Heart left ventricle (tissue), 16 donors: ENCODE measurements around the gene SYCN. TPM values are rescaled to one million over a fixed set of nuclear protein-coding genes. Genes with fewer than 3 reads are reported as not detected.

Experiments used
- ATAC-seq, 4 donors: fragments of 200-7000 bp; cut with Tn5 transposase; one replicate each; pipeline ENCODE4 v1.9.1; 2020 to 2022; ENCODE audit warnings: moderate library complexity in 4 of 4, mild to moderate bottlenecking in 3 of 4, moderate number of reproducible peaks in 1 of 4
- DNase-seq, 5 donors: peaks; one replicate each; pipeline ENCODE4 v3.0.0-alpha.2; 2020
- H3K27ac ChIP-seq, 12 donors: fragments of 200-600 bp; sonication (generic) in 4 of 12; one replicate each; pipeline versions ENCODE4 v1.5.0 to v1.8.0; 2016 to 2022; ENCODE audit warnings: mild to moderate bottlenecking in 2 of 12
- H3K27me3 ChIP-seq, 9 donors: fragments of 200-600 bp; sonication (generic) in 2 of 9; one replicate each; pipeline versions ENCODE4 v1.5.1 to v1.8.0; 2016 to 2022; ENCODE audit warnings: mild to moderate bottlenecking in 3 of 9
- H3K36me3 ChIP-seq, 9 donors: fragments of 200-600 bp; sonication (generic) in 2 of 9; one replicate each; pipeline versions ENCODE4 v1.5.0 to v1.8.0; 2018 to 2022; ENCODE audit warnings: mild to moderate bottlenecking in 2 of 9
- H3K4me1 ChIP-seq, 12 donors: fragments of 200-600 bp; sonication (generic) in 4 of 12; one replicate each; pipeline versions ENCODE4 v1.5.0 to v1.8.0; 2016 to 2022; ENCODE audit warnings: mild to moderate bottlenecking in 3 of 12
- H3K4me3 ChIP-seq, 12 donors: fragments of 200-600 bp; sonication (generic) in 4 of 12; one replicate each; pipeline versions ENCODE4 v1.5.0 to v1.8.0; 2017 to 2022; ENCODE audit warnings: mild to moderate bottlenecking in 9 of 12, moderate library complexity in 4 of 12
- H3K9me3 ChIP-seq, 12 donors: fragments of 200-600 bp; sonication (generic) in 4 of 12; one replicate each; pipeline versions ENCODE4 v1.5.0 to v1.8.0; 2016 to 2022; ENCODE audit warnings: mild to moderate bottlenecking in 1 of 12
- CTCF ChIP-seq, 12 donors: fragments of 200-600 bp; sonication (generic) in 4 of 12; IDR thresholded peaks; one replicate each; pipeline versions ENCODE4 v1.5.0 to v1.8.0; 2018 to 2022; ENCODE audit warnings: antibody characterized with exemption in 12 of 12, mild to moderate bottlenecking in 5 of 12
- POLR2A ChIP-seq, 2 donors: fragments of 450-650 bp; IDR thresholded peaks; one replicate each; pipeline ENCODE4 v1.6.1; 2017; ENCODE audit warnings: antibody characterized with exemption in 2 of 2, mild to moderate bottlenecking in 2 of 2, moderate library complexity in 2 of 2
- WGBS, 4 donors: extraction: QIAGEN DNeasy Blood & Tissue Kit in 2 of 4; methylation state at CpG; one replicate each; pipeline versions ENCODE4 v1.1.5 to v1.1.7; 2013 to 2018; 5-methylcytosine and 5-hydroxymethylcytosine counted together
- intact Hi-C, 10 donors: fragments of 100-400 bp; cut with DNase I; formaldehyde crosslinking; loops; one replicate each; pipeline versions ENCODE4 v1.11.1 to v1.14.2; 2022
- polyA plus RNA-seq, 2 donors: library from polyadenylated mRNA; stranded (reverse); fragments of 200-250 nt; gene quantifications; one replicate each; pipeline ENCODE4 v1.2.3, GENCODE V29; 2013
- total RNA-seq, 9 donors: library from RNA; depleted of rRNA in 2 of 9; stranded (reverse); fragments of >200 nt in 2 of 9; fragmentation: NEBNext Ultra II Directional in 3 of 9; extraction: Animal tissue kit (Norgen Biotek cat#: 25700) in 3 of 9; gene quantifications; one replicate each; pipeline versions ENCODE4 v1.1.0 to v1.2.4, GENCODE V29; 2016 to 2023
- donor health status: ischemic (EF 13 %, LVEDD 7.1; RV severe dilation, severe dysfunction).
- donor health status: healthy with polysubstance abuse.
- donor health status: DM: no; HTN: yes; CAD: no.
- donor health status: DM: no; HTN: no; CAD: no.
- donor health status: ischemic (EF 25% LVEDD 6.9; RV normal size, moderate dysfunction).
- donor health status: ischemic (EF 25% LVEDD 5.7; RV mildly dilated, moderate dysfunction).
- donor health status: healthy.
- donor health status: DM: yes; HTN: yes; CAD: no.
- donor health status: ischemic (EF 35%, LVEDD 5.7; RV mildly dilated, moderate dysfunction).
- donor health status: nonischemic (EF 11% LVEDD 7.7; RV severe dilation, severe dysfunction).
- donor health status: DM: yes; HTN: yes; CAD: no.
- donor health status: PGD.
- donor health status: ischemic (EF 29% LVEDD 5.4; RV normal size, mild dysfunction).
- donor health status: nonischemic (EF 23%, LVEDD 6.1; RV moderate dilation, normal function).

Gene SYCN
- total and polyA plus RNA-seq, 11 donors: 0.77 TPM; not detected in 10

GRCh38 chr19:39200066-39200802, 3.8 kb downstream of the SYCN start:
- Histone ChIP-seq H3K4me3 (no peak overlapping the region), H3K4me1 (peaks cover 0 to 9% (median 0%) of the 10 kb centered on the region in 12 donors), H3K27ac (no peak overlapping the region), H3K9me3 (no peaks in the 10 kb centered on the region), H3K36me3 (no peaks in the 10 kb centered on the region), H3K27me3 (peaks cover 23 to 99% (median 85%) of the 10 kb centered on the region in 9 donors)
- DNase-seq (no peak), ATAC-seq (no peak)
- 79 to 89% (median 84%) methylated on average over 8 to 32 of the region's 32 CpGs for WGBS, 4 donors
- intact Hi-C loops: loop anchor here in 2 of 10 donors (10.0 kb wide), 1 partner anchor 115 kb away; no protein-coding TSS in a partner anchor
- TF ChIP-seq CTCF (IDR thresholded peaks at IDR 0.05): no peak
- TF ChIP-seq POLR2A (IDR thresholded peaks at IDR 0.05): no peak

GRCh38 chr19:39199025-39199424, 5.0 kb downstream of the SYCN start:
- DNase-seq (peak in 1 of 5 donors; percentile 38), ATAC-seq (peak in 3 of 4 donors; percentile 34 to 66 (median 63))
- H3K27me3 ChIP-seq: peaks cover 25 to 99% (median 79%) of the 10 kb centered on the region in 9 donors
- H3K4me1 ChIP-seq: peaks cover 0 to 9% (median 0%) of the 10 kb centered on the region in 12 donors
- H3K9me3 ChIP-seq: no peaks in the 10 kb centered on the region
- H3K4me3 ChIP-seq: no peak overlapping the region
- intact Hi-C loops: loop anchor here in 1 of 10 donors (10.0 kb wide), 1 partner anchor 126 kb away; the partner anchor contains the start of gene LRFN1
- WGBS, 4 donors: 29 to 40% (median 32%) methylated on average over 7 to 11 of the region's 11 CpGs
- H3K36me3 ChIP-seq: no peaks in the 10 kb centered on the region
- TF ChIP-seq CTCF (IDR thresholded peaks at IDR 0.05): no peak
- no peak for TF ChIP-seq POLR2A (IDR thresholded peaks at IDR 0.05)
- H3K27ac ChIP-seq: no peak overlapping the region

- TF ChIP-seq POLR2A (IDR thresholded peaks at IDR 0.05) (no peak), CTCF (IDR thresholded peaks at IDR 0.05) (no peak)
- no peak for DNase-seq
- no peak for ATAC-seq
- H3K4me1 ChIP-seq: peaks cover 0 to 9% (median 0%) of the 10 kb centered on the region in 12 donors
- H3K4me3 ChIP-seq: no peak overlapping the region
- 44 to 55% (median 48%) methylated on average over 5 of the region's 5 CpGs for WGBS, 4 donors
- no peak overlapping the region for H3K27ac ChIP-seq
- H3K27me3 ChIP-seq: peaks cover 17 to 97% (median 67%) of the 10 kb centered on the region in 9 donors
- H3K36me3 ChIP-seq: no peaks in the 10 kb centered on the region
- intact Hi-C loops: loop anchor here in 1 of 10 donors (10.0 kb wide), 1 partner anchor 127 kb away; the partner anchor contains the start of gene LRFN1
- H3K9me3 ChIP-seq: no peaks in the 10 kb centered on the region
These were observed 6.3 kb downstream of the SYCN start for GRCh38 chr19:39197808-39198207.

- TF ChIP-seq POLR2A (IDR thresholded peaks at IDR 0.05): no peak
- TF ChIP-seq CTCF (IDR thresholded peaks at IDR 0.05): no peak
- H3K27me3 ChIP-seq: peaks cover 15 to 94% (median 60%) of the 10 kb centered on the region in 9 donors
- peaks cover 0 to 9% (median 0%) of the 10 kb centered on the region in 12 donors for H3K4me1 ChIP-seq
- WGBS, 4 donors: 2 to 4% (median 3%) methylated on average over 30 to 51 of the region's 51 CpGs
- no peak within 1 kb of the TSS for H3K27ac ChIP-seq
- ATAC-seq (no peak), DNase-seq (no peak)
- intact Hi-C loops: loop anchor here in 1 of 10 donors (10.0 kb wide), 1 partner anchor 128 kb away; the partner anchor contains the start of gene LRFN1
- H3K9me3 ChIP-seq: no peaks in the 10 kb centered on the region
- H3K36me3 ChIP-seq: no peaks in the 10 kb centered on the region
- H3K4me3 ChIP-seq: peak within 1 kb of the TSS in 1 of 12 donors; percentile 26
These were observed 7.1 kb downstream of the SYCN start, which contains the start of gene NCCRP1 for GRCh38 chr19:39196860-39197562. NCCRP1 (plus strand) TSS chr19:39196964; CDS start chr19:39196983, 19 bp downstream.
